Gastroesophageal sphincter (tissue), 3 donors: ENCODE results near the gene NUP62.

Source experiments
- CTCF ChIP-seq, 4 experiments: fragments of 200-600 bp in 2 of 4; fragments of 450-650 bp in 2 of 4; sonication (generic) in 1 of 4; IDR thresholded peaks; one replicate each; pipeline ENCODE4 v1.5.1; 2017 to 2019; ENCODE audit warnings: antibody characterized with exemption in 4 of 4, mild to moderate bottlenecking in 2 of 4, moderate library complexity in 2 of 4
- POLR2A ChIP-seq, 2 donors: fragments of 450-650 bp; IDR thresholded peaks; one replicate each; pipeline ENCODE4 v1.6.1; 2017; ENCODE audit warnings: antibody characterized with exemption in 2 of 2, mild to moderate bottlenecking in 2 of 2, moderate library complexity in 1 of 2
- POLR2AphosphoS5 ChIP-seq: sonication (generic); formaldehyde crosslinking; IDR thresholded peaks from one replicate; pipeline ENCODE4 v1.6.1; 2017; ENCODE audit warnings: antibody characterized with exemption

DNA sequence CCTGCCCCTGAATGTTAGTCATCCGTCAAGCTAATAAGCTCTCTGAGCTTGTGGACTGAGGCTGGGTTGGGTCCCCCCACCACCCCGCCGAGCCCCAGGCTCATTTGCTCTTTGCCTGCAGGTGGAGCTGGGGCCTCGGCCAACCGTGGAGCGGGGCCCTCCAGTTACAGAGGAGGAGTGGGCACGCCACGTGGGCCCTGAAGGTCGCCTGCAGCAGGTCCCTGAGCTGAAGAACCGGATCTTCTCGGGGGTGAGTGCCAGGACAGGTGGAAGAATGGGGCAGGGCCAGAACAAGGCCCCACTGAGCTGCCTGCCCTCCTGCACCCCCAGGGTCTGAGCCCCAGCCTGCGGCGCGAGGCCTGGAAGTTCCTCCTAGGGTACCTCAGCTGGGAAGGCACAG, 46.7 kb downstream of the NUP62 start:
- no peak for TF ChIP-seq POLR2A (IDR thresholded peaks at IDR 0.05)
- TF ChIP-seq CTCF (IDR thresholded peaks at IDR 0.05) = no peak
- no peak for TF ChIP-seq POLR2AphosphoS5
